Liver (tissue), 9 donors: ENCODE data around the gene INO80. TPM values are rescaled to one million over a fixed set of nuclear protein-coding genes. Genes with fewer than 3 reads are reported as not detected.

Experiments
- DNase-seq: peaks from one replicate; pipeline ENCODE4 v3.0.0-alpha.2; 2017; ENCODE audit warnings: low spot score
- H3K27ac ChIP-seq, 2 donors: one replicate each; pipeline ENCODE4 v1.7.0; 2013; ENCODE audit warnings: inconsistent platforms in 2 of 2, low read length in 2 of 2, control low read depth in 1 of 2, low read depth in 1 of 2, mild to moderate bottlenecking in 1 of 2
- H3K27me3 ChIP-seq, 4 donors: one replicate each; pipeline versions ENCODE4 v1.6.1 to v1.7.0; 2013; ENCODE audit warnings: low read length in 3 of 4, inconsistent platforms in 1 of 4, mild to moderate bottlenecking in 1 of 4, moderate library complexity in 1 of 4; ENCODE audit not compliant: control insufficient read depth in 4 of 4, insufficient read depth in 4 of 4
- H3K36me3 ChIP-seq, 4 donors: one replicate each; pipeline versions ENCODE4 v1.6.1 to v1.7.0; 2013; ENCODE audit warnings: low read length in 3 of 4, mild to moderate bottlenecking in 3 of 4, low read depth in 1 of 4, moderate library complexity in 1 of 4; ENCODE audit not compliant: control insufficient read depth in 4 of 4, insufficient read depth in 3 of 4
- H3K4me1 ChIP-seq, 4 donors: one replicate each; pipeline versions ENCODE4 v1.6.1 to v1.7.0; 2013; ENCODE audit warnings: low read length in 3 of 4, mild to moderate bottlenecking in 3 of 4, moderate library complexity in 1 of 4; ENCODE audit not compliant: control insufficient read depth in 4 of 4, insufficient read depth in 4 of 4
- H3K4me3 ChIP-seq, 3 donors: one replicate each; pipeline versions ENCODE4 v1.6.1 to v1.7.0; 2013; ENCODE audit warnings: low read length in 3 of 3, control low read depth in 1 of 3, low read depth in 1 of 3, mild to moderate bottlenecking in 1 of 3
- H3K9ac ChIP-seq, 2 donors: one replicate each; pipeline ENCODE4 v1.7.0; 2013; ENCODE audit warnings: low read length in 2 of 2, mild to moderate bottlenecking in 2 of 2, moderate library complexity in 2 of 2, control low read depth in 1 of 2, low read depth in 1 of 2
- H3K9me3 ChIP-seq, 4 donors: one replicate each; pipeline versions ENCODE4 v1.6.1 to v1.7.0; 2013; ENCODE audit warnings: low read length in 3 of 4; ENCODE audit not compliant: control insufficient read depth in 4 of 4
- ATF3 ChIP-seq: IDR thresholded peaks from 2 replicates; pipeline ENCODE4 v1.6.1; 2016; ENCODE audit warnings: antibody characterized with exemption
- CTCF ChIP-seq: fragments of 150-350 bp; IDR thresholded peaks from 2 replicates; pipeline ENCODE4 v1.5.1; 2017; ENCODE audit warnings: improper control_type of control experiment, low read depth, low read length; ENCODE audit not compliant: missing input control
- EGR1 ChIP-seq, 2 donors: IDR thresholded peaks; 2 replicates each; pipeline ENCODE4 v1.6.1; 2016 to 2018; ENCODE audit warnings: antibody characterized with exemption in 2 of 2, low read depth in 2 of 2
- FOXA1 ChIP-seq: IDR thresholded peaks from 2 replicates; pipeline ENCODE4 v1.6.1; 2016; ENCODE audit warnings: antibody characterized with exemption
- FOXA2 ChIP-seq: IDR thresholded peaks from 2 replicates; pipeline ENCODE4 v1.6.1; 2016; ENCODE audit warnings: antibody characterized with exemption
- GABPA ChIP-seq, 2 donors: IDR thresholded peaks in 1 of 2; conservative IDR thresholded peaks in 1 of 2; 2 replicates each; pipeline ENCODE4 v1.6.1; 2016; ENCODE audit warnings: antibody characterized with exemption in 2 of 2, mild to moderate bottlenecking in 1 of 2, moderate library complexity in 1 of 2
- HNF4A ChIP-seq, 2 donors: conservative IDR thresholded peaks; 2 replicates each; pipeline ENCODE4 v1.6.1; 2016; ENCODE audit warnings: antibody characterized with exemption in 2 of 2, mild to moderate bottlenecking in 2 of 2
- HNF4G ChIP-seq: IDR thresholded peaks from 2 replicates; pipeline ENCODE4 v1.6.1; 2016; ENCODE audit warnings: antibody characterized with exemption
- JUND ChIP-seq, 2 donors: IDR thresholded peaks; 2 replicates each; pipeline ENCODE4 v1.6.1; 2016; ENCODE audit warnings: antibody characterized with exemption in 2 of 2
- MAX ChIP-seq: IDR thresholded peaks from 2 replicates; pipeline ENCODE4 v1.6.1; 2016; ENCODE audit warnings: antibody characterized with exemption
- NR2F2 ChIP-seq: IDR thresholded peaks from 2 replicates; pipeline ENCODE4 v1.6.1; 2016; ENCODE audit warnings: antibody characterized with exemption
- RAD21 ChIP-seq, 2 donors: IDR thresholded peaks; 2 replicates each; pipeline ENCODE4 v1.6.1; 2016; ENCODE audit warnings: antibody characterized with exemption in 2 of 2, mild to moderate bottlenecking in 2 of 2
- REST ChIP-seq: IDR thresholded peaks from 2 replicates; pipeline ENCODE4 v1.6.1; 2016; ENCODE audit warnings: antibody characterized with exemption, mild to moderate bottlenecking
- RXRA ChIP-seq, 2 donors: IDR thresholded peaks; 2 replicates each; pipeline ENCODE4 v1.6.1; 2017 to 2018; ENCODE audit warnings: antibody characterized with exemption in 2 of 2, mild to moderate bottlenecking in 1 of 2
- TAF1 ChIP-seq: conservative IDR thresholded peaks from 2 replicates; pipeline ENCODE4 v1.6.1; 2016; ENCODE audit warnings: antibody characterized with exemption, mild to moderate bottlenecking
- YY1 ChIP-seq: IDR thresholded peaks from 2 replicates; pipeline ENCODE4 v1.6.1; 2016; ENCODE audit warnings: antibody characterized with exemption, mild to moderate bottlenecking
- ZBTB33 ChIP-seq: IDR thresholded peaks from 2 replicates; pipeline ENCODE4 v1.6.1; 2016; ENCODE audit warnings: antibody characterized with exemption
- WGBS: extraction: QIAGEN DNeasy Blood & Tissue Kit; methylation state at CpG from one replicate; pipeline ENCODE4 v1.1.7; 2013; 5-methylcytosine and 5-hydroxymethylcytosine counted together
- polyA plus RNA-seq, 2 donors: library from polyadenylated mRNA; stranded (reverse) in 1 of 2; unstranded in 1 of 2; fragments of 200-250 nt in 1 of 2; fragments of >200 nt in 1 of 2; fragmentation: Nextera tagmentation in 1 of 2; extraction: Ambion mirVana in 1 of 2; gene quantifications; one replicate each; pipeline versions ENCODE4 v1.2.1 to v1.2.3, GENCODE V29; 2013 to 2015
- total RNA-seq, 2 donors: library from RNA; depleted of rRNA; stranded (reverse); fragments of >200 nt; gene quantifications; one replicate each; pipeline ENCODE4 v1.2.3, GENCODE V29; 2014
- donor health status: healthy.
- donor health status: healthy.
- donor health status: healthy.
- donor health status: healthy.
- donor health status: healthy.

Gene INO80
- total and polyA plus RNA-seq, 4 donors, result 3.2 to 19.7 (median 9.4) TPM

- no peak overlapping the region for H3K4me3 ChIP-seq
- H3K9ac ChIP-seq, result no peak overlapping the region
- no peaks in the 10 kb centered on the region for H3K27me3 ChIP-seq
- no peaks in the 10 kb centered on the region for H3K9me3 ChIP-seq
- no peaks in the 10 kb centered on the region for H3K4me1 ChIP-seq
- H3K27ac ChIP-seq, result no peak overlapping the region
- DNase-seq, result no peak
- H3K36me3 ChIP-seq, result peaks cover 0 to 35% (median 23%) of the 10 kb centered on the region in 4 donors
- WGBS, result 74% methylated on average over 1 of the region's 1 CpG
- no peak for TF ChIP-seq ZBTB33
- no peak for TF ChIP-seq HNF4G
- TF ChIP-seq RAD21 (IDR thresholded peaks at IDR 0.05), result no peak
- no peak for TF ChIP-seq ATF3
- TF ChIP-seq MAX, result no peak
- TF ChIP-seq REST, result no peak
- TF ChIP-seq NR2F2, result no peak
- no peak for TF ChIP-seq YY1
Measured at GRCh38 chr15:40992241-40992741, 123.8 kb downstream of the INO80 start.

GRCh38 chr15:40991355-40991754, 124.7 kb downstream of the INO80 start:
- no peaks in the 10 kb centered on the region for H3K27me3 ChIP-seq
- no peak overlapping the region for H3K27ac ChIP-seq
- H3K9ac ChIP-seq, result no peak overlapping the region
- no peaks in the 10 kb centered on the region for H3K9me3 ChIP-seq
- H3K36me3 ChIP-seq, result peaks cover 0 to 34% (median 22%) of the 10 kb centered on the region in 4 donors
- 98% methylated on average over 3 of the region's 3 CpGs for WGBS
- DNase-seq, result no peak
- no peaks in the 10 kb centered on the region for H3K4me1 ChIP-seq
- H3K4me3 ChIP-seq, result no peak overlapping the region
- TF ChIP-seq NR2F2, result no peak
- no peak for TF ChIP-seq TAF1
- no peak for TF ChIP-seq YY1
- TF ChIP-seq REST, result no peak
- TF ChIP-seq ATF3, result no peak
- TF ChIP-seq RAD21 (IDR thresholded peaks at IDR 0.05), result no peak
- no peak for TF ChIP-seq EGR1 (IDR thresholded peaks at IDR 0.05; ENCODE audit: low read depth in 2 of 2)
- no peak for TF ChIP-seq FOXA2
- TF ChIP-seq HNF4A (conservative IDR thresholded peaks at IDR 0.05), result no peak
- TF ChIP-seq CTCF, result no peak
- TF ChIP-seq JUND (IDR thresholded peaks at IDR 0.05), result no peak
- TF ChIP-seq ZBTB33, result no peak
- no peak for TF ChIP-seq RXRA (IDR thresholded peaks at IDR 0.05)
- TF ChIP-seq HNF4G, result no peak
- no peak for TF ChIP-seq MAX
- no peak for TF ChIP-seq GABPA (IDR thresholded peaks at IDR 0.05 in 1 of 2, conservative IDR thresholded peaks at IDR 0.05 in 1 of 2)
- no peak for TF ChIP-seq FOXA1
